Esophagus squamous epithelium (tissue), 4 donors: Measurements from ENCODE around the gene ZNF469.
"Not testable (repeated sequence)": the region's sequence is repeated elsewhere in the genome, so short reads cannot be mapped to it uniquely, and the experiment has no call there.

Source experiments
- POLR2A ChIP-seq, 4 donors: fragments of 450-650 bp; IDR thresholded peaks; one replicate each; pipeline ENCODE4 v1.6.1; 2017; ENCODE audit warnings: antibody characterized with exemption in 4 of 4, mild to moderate bottlenecking in 4 of 4, moderate library complexity in 3 of 4
- TF ChIP-seq, protein P1 (sequence below), 6 experiments: fragments of 450-650 bp in 4 of 6; fragments of 200-600 bp in 2 of 6; sonication (generic) in 2 of 6; IDR thresholded peaks; one replicate each; pipeline ENCODE4 v1.5.1; 2016 to 2019; ENCODE audit warnings: antibody characterized with exemption in 6 of 6, mild to moderate bottlenecking in 4 of 6, moderate library complexity in 4 of 6

- TF ChIP-seq, protein P1, sequence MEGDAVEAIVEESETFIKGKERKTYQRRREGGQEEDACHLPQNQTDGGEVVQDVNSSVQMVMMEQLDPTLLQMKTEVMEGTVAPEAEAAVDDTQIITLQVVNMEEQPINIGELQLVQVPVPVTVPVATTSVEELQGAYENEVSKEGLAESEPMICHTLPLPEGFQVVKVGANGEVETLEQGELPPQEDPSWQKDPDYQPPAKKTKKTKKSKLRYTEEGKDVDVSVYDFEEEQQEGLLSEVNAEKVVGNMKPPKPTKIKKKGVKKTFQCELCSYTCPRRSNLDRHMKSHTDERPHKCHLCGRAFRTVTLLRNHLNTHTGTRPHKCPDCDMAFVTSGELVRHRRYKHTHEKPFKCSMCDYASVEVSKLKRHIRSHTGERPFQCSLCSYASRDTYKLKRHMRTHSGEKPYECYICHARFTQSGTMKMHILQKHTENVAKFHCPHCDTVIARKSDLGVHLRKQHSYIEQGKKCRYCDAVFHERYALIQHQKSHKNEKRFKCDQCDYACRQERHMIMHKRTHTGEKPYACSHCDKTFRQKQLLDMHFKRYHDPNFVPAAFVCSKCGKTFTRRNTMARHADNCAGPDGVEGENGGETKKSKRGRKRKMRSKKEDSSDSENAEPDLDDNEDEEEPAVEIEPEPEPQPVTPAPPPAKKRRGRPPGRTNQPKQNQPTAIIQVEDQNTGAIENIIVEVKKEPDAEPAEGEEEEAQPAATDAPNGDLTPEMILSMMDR (IDR thresholded peaks at IDR 0.05): not testable (repeated sequence)
- TF ChIP-seq POLR2A (IDR thresholded peaks at IDR 0.05): not testable (repeated sequence)
Observed at GRCh38 chr16:88410297-88410968, 27.7 kb downstream of the ZNF469 start.
